PC-9 (cell line): ENCODE data around the gene ATF6.

ENCODE experiments used
- EZH2 ChIP-seq: fragments of 200-600 bp; sonication (generic); IDR thresholded peaks from 2 replicates; pipeline ENCODE4 v1.8.0; 2017; ENCODE audit warnings: antibody characterized with exemption, low read depth
- TF ChIP-seq, protein P1 (sequence below): fragments of 200-600 bp; sonication (generic); conservative IDR thresholded peaks from 2 replicates; pipeline ENCODE4 v1.6.1; 2017; ENCODE audit warnings: mixed run types, antibody characterized with exemption, mild to moderate bottlenecking, moderate library complexity

DNA sequence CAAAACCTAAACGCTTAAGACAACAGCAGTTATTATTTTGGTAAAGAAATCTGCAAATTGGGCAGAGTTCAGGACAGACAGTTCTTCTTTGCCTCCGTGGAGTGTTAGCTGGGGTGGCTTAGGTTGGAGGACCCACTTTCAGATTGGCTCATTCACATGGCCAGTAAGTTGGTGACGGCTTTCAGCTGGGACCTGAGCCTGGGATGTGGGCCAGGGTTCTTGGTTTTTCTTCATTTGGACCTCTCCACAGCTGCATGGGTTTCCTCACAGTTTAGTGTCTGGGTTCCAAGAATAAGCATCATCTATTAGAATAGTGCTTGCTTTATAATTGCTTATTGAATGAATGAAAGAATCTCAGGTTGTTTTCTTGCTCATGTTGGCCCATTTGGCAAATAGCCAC is 72.2 kb downstream of the ATF6 start:
- TF ChIP-seq, protein P1, sequence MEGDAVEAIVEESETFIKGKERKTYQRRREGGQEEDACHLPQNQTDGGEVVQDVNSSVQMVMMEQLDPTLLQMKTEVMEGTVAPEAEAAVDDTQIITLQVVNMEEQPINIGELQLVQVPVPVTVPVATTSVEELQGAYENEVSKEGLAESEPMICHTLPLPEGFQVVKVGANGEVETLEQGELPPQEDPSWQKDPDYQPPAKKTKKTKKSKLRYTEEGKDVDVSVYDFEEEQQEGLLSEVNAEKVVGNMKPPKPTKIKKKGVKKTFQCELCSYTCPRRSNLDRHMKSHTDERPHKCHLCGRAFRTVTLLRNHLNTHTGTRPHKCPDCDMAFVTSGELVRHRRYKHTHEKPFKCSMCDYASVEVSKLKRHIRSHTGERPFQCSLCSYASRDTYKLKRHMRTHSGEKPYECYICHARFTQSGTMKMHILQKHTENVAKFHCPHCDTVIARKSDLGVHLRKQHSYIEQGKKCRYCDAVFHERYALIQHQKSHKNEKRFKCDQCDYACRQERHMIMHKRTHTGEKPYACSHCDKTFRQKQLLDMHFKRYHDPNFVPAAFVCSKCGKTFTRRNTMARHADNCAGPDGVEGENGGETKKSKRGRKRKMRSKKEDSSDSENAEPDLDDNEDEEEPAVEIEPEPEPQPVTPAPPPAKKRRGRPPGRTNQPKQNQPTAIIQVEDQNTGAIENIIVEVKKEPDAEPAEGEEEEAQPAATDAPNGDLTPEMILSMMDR, result no peak
- no peak for TF ChIP-seq EZH2
